ENCODE data around the gene PAEP.

DNA sequence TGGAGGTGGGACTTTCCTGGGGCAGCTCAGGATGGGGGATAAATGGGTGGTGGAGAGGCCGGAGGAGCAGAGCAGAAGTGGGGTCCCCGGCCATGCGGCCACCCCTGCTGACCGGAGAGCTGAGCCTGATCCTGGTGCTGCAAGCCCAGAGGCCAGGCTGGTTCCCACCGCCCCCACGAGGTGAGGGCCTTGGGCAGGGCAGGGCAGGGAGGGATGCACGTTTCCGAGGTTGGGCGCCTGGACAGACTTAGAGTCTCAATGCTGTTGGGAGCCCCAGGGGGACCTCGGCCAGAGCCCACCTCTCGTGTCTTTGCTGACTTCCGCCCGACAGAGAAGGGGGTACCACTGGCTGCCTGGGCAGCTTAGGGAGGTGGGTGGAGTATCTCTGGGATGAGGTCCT lies 10.1 kb upstream of the PAEP start:
- no peak for TF ChIP-seq POLR2AphosphoS5 (IDR thresholded peaks at IDR 0.05)
- TF ChIP-seq, protein P1, sequence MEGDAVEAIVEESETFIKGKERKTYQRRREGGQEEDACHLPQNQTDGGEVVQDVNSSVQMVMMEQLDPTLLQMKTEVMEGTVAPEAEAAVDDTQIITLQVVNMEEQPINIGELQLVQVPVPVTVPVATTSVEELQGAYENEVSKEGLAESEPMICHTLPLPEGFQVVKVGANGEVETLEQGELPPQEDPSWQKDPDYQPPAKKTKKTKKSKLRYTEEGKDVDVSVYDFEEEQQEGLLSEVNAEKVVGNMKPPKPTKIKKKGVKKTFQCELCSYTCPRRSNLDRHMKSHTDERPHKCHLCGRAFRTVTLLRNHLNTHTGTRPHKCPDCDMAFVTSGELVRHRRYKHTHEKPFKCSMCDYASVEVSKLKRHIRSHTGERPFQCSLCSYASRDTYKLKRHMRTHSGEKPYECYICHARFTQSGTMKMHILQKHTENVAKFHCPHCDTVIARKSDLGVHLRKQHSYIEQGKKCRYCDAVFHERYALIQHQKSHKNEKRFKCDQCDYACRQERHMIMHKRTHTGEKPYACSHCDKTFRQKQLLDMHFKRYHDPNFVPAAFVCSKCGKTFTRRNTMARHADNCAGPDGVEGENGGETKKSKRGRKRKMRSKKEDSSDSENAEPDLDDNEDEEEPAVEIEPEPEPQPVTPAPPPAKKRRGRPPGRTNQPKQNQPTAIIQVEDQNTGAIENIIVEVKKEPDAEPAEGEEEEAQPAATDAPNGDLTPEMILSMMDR (IDR thresholded peaks at IDR 0.05), result no peak
- no peak for TF ChIP-seq POLR2A (IDR thresholded peaks at IDR 0.05)
- no peak for TF ChIP-seq EP300 (IDR thresholded peaks at IDR 0.05)
